GM12891 (cell line): ENCODE results near the gene EIF2S2.

Source experiments
- POLR2A ChIP-seq: IDR thresholded peaks from 2 replicates; pipeline ENCODE4 v1.6.1; 2011; ENCODE audit warnings: low read depth, low read length, control low read depth
- POLR2AphosphoS5 ChIP-seq: IDR thresholded peaks from 2 replicates; pipeline ENCODE4 v1.6.1; 2011; ENCODE audit warnings: low read depth, low read length, control low read depth
- POU2F2 ChIP-seq: IDR thresholded peaks from 2 replicates; pipeline ENCODE4 v1.6.1; 2011; ENCODE audit warnings: low read depth, mild to moderate bottlenecking, control low read depth, low read length, moderate library complexity
- SPI1 ChIP-seq: IDR thresholded peaks from 2 replicates; pipeline ENCODE4 v1.6.1; 2011; ENCODE audit warnings: low read depth, low read length, control low read depth
- TAF1 ChIP-seq: IDR thresholded peaks from 2 replicates; pipeline ENCODE4 v1.6.1; 2011; ENCODE audit warnings: low read depth, low read length, control low read depth

GRCh38 chr20:34064286-34064685 lies 47.8 kb downstream of the EIF2S2 start:
- TF ChIP-seq TAF1 (no peak), POLR2AphosphoS5 (no peak), POLR2A (no peak), POU2F2 (no peak), SPI1 (no peak)
